Measurements from ENCODE around the gene NREP. TPM values are rescaled to one million over a fixed set of nuclear protein-coding genes. Genes with fewer than 3 reads are reported as not detected.

Gene NREP
- total RNA-seq, 5 donors from 2014 or later (not counting 1 experiment from before 2014, with no cell fraction given) = 2.1 to 9.0 (median 4.6) TPM

DNA sequence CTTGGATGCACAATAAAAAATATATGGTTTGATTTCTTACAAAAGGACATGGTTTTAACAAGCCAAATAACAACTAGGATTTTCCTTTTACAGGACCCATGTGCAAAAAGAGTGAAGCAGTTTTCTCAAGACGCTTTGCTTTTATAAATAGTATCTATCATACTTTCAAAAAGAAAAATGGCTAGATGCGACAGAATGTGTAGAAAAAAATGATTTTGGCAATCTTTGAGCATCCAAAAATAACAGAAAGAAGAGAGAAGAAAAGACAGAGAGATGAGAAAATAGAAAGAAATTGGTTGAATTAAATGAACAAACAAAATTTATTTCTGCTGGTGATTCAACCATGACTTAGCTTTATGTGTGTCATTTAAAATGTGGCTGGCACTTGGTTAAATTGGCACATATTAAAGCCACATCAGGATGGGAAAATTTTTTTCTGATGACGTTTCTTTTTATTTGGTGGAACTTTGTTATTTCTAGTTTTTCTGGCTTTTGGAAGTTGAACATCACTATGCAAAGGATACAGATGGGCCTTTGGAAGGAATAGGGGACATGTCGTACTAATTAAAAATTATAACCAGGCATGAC lies 35.6 kb upstream of the NREP start:
- whole genome bisulfite sequencing (ENCODE audit: insufficient coverage) = no CpG with 5 or more reads among the region's 4 CpGs
- H3K4me3 Mint-ChIP-seq = no peak overlapping the region
- no peak overlapping the region for H3K27ac Mint-ChIP-seq
- Histone ChIP-seq H3K27ac (ENCODE audit: low read length) (no peak overlapping the region), H3K36me3 (ENCODE audit: control insufficient read depth in 2 of 2, extremely low read depth in 1 of 2, insufficient read depth in 1 of 2, low read length in 1 of 2) (no peaks in the 10 kb centered on the region), H3K9me3 (no peaks in the 10 kb centered on the region), H3K27me3 (replicated peaks in 1 of 2; ENCODE audit: control insufficient read depth in 2 of 2, extremely low read depth in 1 of 2, insufficient read depth in 2 of 2, low read length in 1 of 2) (no peaks in the 10 kb centered on the region), H3K4me3 (ENCODE audit: control insufficient read depth in 1 of 2, extremely low read depth in 1 of 2, low read length in 1 of 2) (no peak overlapping the region), H3K4me1 (ENCODE audit: control insufficient read depth in 1 of 2, extremely low read depth in 1 of 2, insufficient read depth in 2 of 2, low read length in 2 of 2) (no peaks in the 10 kb centered on the region)
- H3K27me3 Mint-ChIP-seq = no peaks in the 10 kb centered on the region
- ATAC-seq (replicated peaks in 1 of 4) (no peak), DNase-seq (no peak)
- ChIA-PET CTCF (interaction anchor here in 1 of 2 donors (0.9 kb wide), 1 partner anchor 11 kb away, joined by 3 read pairs; no protein-coding TSS in a partner anchor), POLR2A (no interaction called here)
- no peaks in the 10 kb centered on the region for H3K4me1 Mint-ChIP-seq
- peaks cover 0 to 3% (median 0%) of the 10 kb centered on the region in 3 donors for H3K9me3 Mint-ChIP-seq
- H3K36me3 Mint-ChIP-seq = no peaks in the 10 kb centered on the region

DNA sequence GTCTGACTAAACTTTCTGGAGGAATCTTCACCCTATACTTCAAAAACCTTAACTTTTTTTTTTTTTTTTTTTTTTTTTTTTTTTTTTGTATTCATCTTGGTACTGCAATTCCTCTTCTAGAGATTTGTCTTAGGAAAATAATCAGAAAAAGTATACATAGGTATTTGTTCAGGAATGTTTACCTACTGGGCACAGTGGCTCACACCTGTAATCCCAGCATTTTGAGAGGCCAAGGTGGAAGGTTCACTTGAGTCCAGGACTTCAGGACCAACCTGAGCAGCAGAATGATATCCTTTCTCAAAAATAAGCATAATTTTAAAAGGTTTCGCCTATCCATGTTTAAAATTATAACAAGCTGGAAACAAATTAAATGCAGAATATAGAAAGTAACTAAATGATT lies 33.3 kb upstream of the NREP start:
- Mint-ChIP-seq H3K27ac (no peak overlapping the region), H3K9me3 (no peaks in the 10 kb centered on the region), H3K4me3 (no peak overlapping the region), H3K27me3 (peaks cover 0 to 6% of the 10 kb centered on the region in 2 donors), H3K4me1 (no peaks in the 10 kb centered on the region), H3K36me3 (no peaks in the 10 kb centered on the region)
- Histone ChIP-seq H3K4me3 (ENCODE audit: control insufficient read depth in 1 of 2, extremely low read depth in 1 of 2, low read length in 1 of 2) (no peak overlapping the region), H3K36me3 (ENCODE audit: control insufficient read depth in 2 of 2, extremely low read depth in 1 of 2, insufficient read depth in 1 of 2, low read length in 1 of 2) (no peaks in the 10 kb centered on the region), H3K4me1 (ENCODE audit: control insufficient read depth in 1 of 2, extremely low read depth in 1 of 2, insufficient read depth in 2 of 2, low read length in 2 of 2) (no peaks in the 10 kb centered on the region), H3K9me3 (no peaks in the 10 kb centered on the region), H3K27ac (ENCODE audit: low read length) (no peak overlapping the region), H3K27me3 (replicated peaks in 1 of 2; ENCODE audit: control insufficient read depth in 2 of 2, extremely low read depth in 1 of 2, insufficient read depth in 2 of 2, low read length in 1 of 2) (no peaks in the 10 kb centered on the region)
- WGBS (ENCODE audit: insufficient coverage) = no CpG with 5 or more reads among the region's 1 CpG
- ATAC-seq (replicated peaks in 1 of 4) (no peak), DNase-seq (no peak)
- ChIA-PET CTCF (no interaction called here), POLR2A (no interaction called here)

DNA sequence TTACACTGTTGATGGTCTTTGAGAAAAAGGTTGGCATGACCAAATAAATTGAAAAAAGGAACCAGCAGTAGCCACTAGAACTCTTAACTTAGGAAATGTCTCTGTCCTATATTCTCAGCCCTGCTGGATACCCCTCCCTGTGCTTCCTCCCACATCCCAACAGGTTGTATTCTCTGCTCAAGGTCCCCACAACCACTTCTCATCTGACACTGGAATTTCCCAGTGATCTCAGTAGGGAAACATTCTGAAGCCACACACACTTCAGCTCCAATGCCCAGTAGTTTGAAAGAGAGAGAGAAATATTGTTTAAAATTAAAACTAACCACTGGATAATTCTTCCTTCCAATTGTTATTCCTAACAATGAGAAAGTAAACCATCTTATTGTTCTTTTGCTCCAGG lies 30.0 kb upstream of the NREP start:
- no peak overlapping the region for H3K4me3 ChIP-seq (ENCODE audit: control insufficient read depth in 1 of 2, extremely low read depth in 1 of 2, low read length in 1 of 2)
- no peaks in the 10 kb centered on the region for H3K36me3 ChIP-seq (ENCODE audit: control insufficient read depth in 2 of 2, extremely low read depth in 1 of 2, insufficient read depth in 1 of 2, low read length in 1 of 2)
- CTCF ChIA-PET = no interaction called here
- H3K27ac ChIP-seq (ENCODE audit: low read length) = no peak overlapping the region
- H3K9me3 ChIP-seq = no peaks in the 10 kb centered on the region
- POLR2A ChIA-PET = no interaction called here
- H3K36me3 Mint-ChIP-seq = no peaks in the 10 kb centered on the region
- peaks cover 0 to 6% of the 10 kb centered on the region in 2 donors for H3K27me3 Mint-ChIP-seq
- H3K4me1 ChIP-seq (ENCODE audit: control insufficient read depth in 1 of 2, extremely low read depth in 1 of 2, insufficient read depth in 2 of 2, low read length in 2 of 2) = no peaks in the 10 kb centered on the region
- no peak overlapping the region for H3K27ac Mint-ChIP-seq
- DNase-seq (no peak), ATAC-seq (replicated peaks in 1 of 4) (no peak)
- H3K4me3 Mint-ChIP-seq = no peak overlapping the region
- no peaks in the 10 kb centered on the region for H3K27me3 ChIP-seq (replicated peaks in 1 of 2; ENCODE audit: control insufficient read depth in 2 of 2, extremely low read depth in 1 of 2, insufficient read depth in 2 of 2, low read length in 1 of 2)
- H3K4me1 Mint-ChIP-seq = peaks cover 0 to 3% (median 2%) of the 10 kb centered on the region in 3 donors
- no peaks in the 10 kb centered on the region for H3K9me3 Mint-ChIP-seq

DNA sequence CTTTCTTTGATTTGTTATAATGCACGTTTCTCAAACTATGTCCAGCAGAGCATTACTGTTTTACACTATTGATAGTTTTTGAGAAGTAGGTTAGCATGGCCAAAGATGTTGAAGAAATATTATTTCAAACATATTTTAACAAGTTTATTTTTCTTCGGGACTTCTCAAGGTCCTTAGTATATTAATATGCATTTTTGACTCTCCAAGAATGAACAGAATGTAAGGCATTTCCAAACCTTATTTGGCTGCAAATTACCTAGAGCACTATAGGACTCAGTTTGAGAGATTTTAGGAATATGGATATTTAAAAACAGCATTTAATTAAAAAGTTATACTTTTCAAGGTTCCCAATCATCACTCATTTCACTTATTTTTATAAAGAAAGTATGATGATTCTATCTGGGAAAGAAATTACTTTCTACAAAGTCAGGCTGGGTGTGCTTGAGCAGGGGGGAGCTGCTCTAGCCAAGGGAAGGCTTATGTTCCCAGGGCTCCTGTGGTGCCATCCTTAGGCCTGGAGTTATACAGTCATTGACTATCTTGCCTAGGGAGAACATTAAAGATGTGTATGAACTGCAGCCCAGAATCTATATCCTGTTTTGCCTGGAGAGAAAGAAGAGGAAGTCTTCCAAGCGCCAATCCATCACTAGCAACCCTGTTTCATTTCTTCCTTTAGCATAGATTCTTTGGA lies 27.6 kb upstream of the NREP start:
- no peaks in the 10 kb centered on the region for H3K9me3 Mint-ChIP-seq
- peaks cover 0 to 3% (median 2%) of the 10 kb centered on the region in 3 donors for H3K4me1 Mint-ChIP-seq
- no CpG with 5 or more reads among the region's 3 CpGs for WGBS (ENCODE audit: insufficient coverage)
- ChIA-PET POLR2A (no interaction called here), CTCF (no interaction called here)
- Histone ChIP-seq H3K4me1 (ENCODE audit: control insufficient read depth in 1 of 2, extremely low read depth in 1 of 2, insufficient read depth in 2 of 2, low read length in 2 of 2) (no peaks in the 10 kb centered on the region), H3K27me3 (replicated peaks in 1 of 2; ENCODE audit: control insufficient read depth in 2 of 2, extremely low read depth in 1 of 2, insufficient read depth in 2 of 2, low read length in 1 of 2) (no peaks in the 10 kb centered on the region), H3K36me3 (ENCODE audit: control insufficient read depth in 2 of 2, extremely low read depth in 1 of 2, insufficient read depth in 1 of 2, low read length in 1 of 2) (no peaks in the 10 kb centered on the region), H3K4me3 (ENCODE audit: control insufficient read depth in 1 of 2, extremely low read depth in 1 of 2, low read length in 1 of 2) (no peak overlapping the region), H3K9me3 (no peaks in the 10 kb centered on the region), H3K27ac (ENCODE audit: low read length) (no peak overlapping the region)
- DNase-seq (no peak), ATAC-seq (replicated peaks in 1 of 4) (no peak)
- H3K27me3 Mint-ChIP-seq = peaks cover 0 to 6% of the 10 kb centered on the region in 2 donors
- H3K27ac Mint-ChIP-seq = no peak overlapping the region
- H3K36me3 Mint-ChIP-seq = no peaks in the 10 kb centered on the region
- no peak overlapping the region for H3K4me3 Mint-ChIP-seq

DNA sequence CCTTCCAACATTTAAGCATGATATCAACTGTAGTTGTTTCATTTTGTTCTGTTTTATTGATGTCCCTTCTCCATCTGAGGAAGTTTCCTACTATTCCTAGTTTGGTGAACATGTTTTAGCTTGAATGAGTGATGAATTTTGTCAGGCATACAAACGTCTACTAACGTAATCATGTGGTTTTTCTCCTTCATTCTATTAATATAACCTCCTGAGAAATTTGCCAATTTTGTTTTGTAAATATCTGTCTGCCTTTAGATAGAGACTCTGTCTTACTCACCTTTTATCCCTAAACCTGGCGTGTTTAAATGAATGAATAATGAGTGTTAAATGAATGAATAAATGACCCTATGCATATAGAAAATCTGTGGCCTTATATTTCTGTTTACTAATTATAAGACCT lies 26.5 kb upstream of the NREP start:
- ATAC-seq (replicated peaks in 1 of 4) = no peak
- Histone ChIP-seq H3K36me3 (ENCODE audit: control insufficient read depth in 2 of 2, extremely low read depth in 1 of 2, insufficient read depth in 1 of 2, low read length in 1 of 2) (no peaks in the 10 kb centered on the region), H3K9me3 (no peaks in the 10 kb centered on the region), H3K27ac (ENCODE audit: low read length) (no peak overlapping the region), H3K4me1 (ENCODE audit: control insufficient read depth in 1 of 2, extremely low read depth in 1 of 2, insufficient read depth in 2 of 2, low read length in 2 of 2) (no peaks in the 10 kb centered on the region), H3K27me3 (replicated peaks in 1 of 2; ENCODE audit: control insufficient read depth in 2 of 2, extremely low read depth in 1 of 2, insufficient read depth in 2 of 2, low read length in 1 of 2) (no peaks in the 10 kb centered on the region), H3K4me3 (ENCODE audit: control insufficient read depth in 1 of 2, extremely low read depth in 1 of 2, low read length in 1 of 2) (no peak overlapping the region)
- peaks cover 0 to 6% of the 10 kb centered on the region in 2 donors for H3K27me3 Mint-ChIP-seq
- CTCF ChIA-PET = no interaction called here
- H3K27ac Mint-ChIP-seq = no peak overlapping the region
- no peak for DNase-seq
- POLR2A ChIA-PET = no interaction called here
- no peaks in the 10 kb centered on the region for H3K36me3 Mint-ChIP-seq
- H3K4me1 Mint-ChIP-seq = peaks cover 0 to 3% (median 2%) of the 10 kb centered on the region in 3 donors
- no peak overlapping the region for H3K4me3 Mint-ChIP-seq
- no CpG with 5 or more reads among the region's 3 CpGs for WGBS (ENCODE audit: insufficient coverage)
- no peaks in the 10 kb centered on the region for H3K9me3 Mint-ChIP-seq

DNA sequence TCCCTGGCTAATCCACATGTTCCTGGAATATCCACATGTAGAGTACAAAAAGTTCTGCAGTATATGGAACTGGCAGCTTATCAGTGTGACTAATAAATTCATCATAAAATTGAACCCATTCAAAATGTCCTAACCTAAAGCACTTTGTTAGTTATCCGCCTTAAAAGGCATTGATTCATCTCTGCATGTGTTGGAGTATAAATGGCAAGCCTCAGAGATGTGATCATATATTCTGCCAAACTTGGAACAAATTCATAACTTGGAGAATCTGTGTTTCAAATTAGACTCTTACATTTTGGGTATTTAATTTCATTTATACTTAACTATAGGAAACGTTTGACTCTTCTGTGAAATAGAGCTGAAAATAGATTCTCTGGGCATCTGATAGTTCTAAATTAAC lies 25.2 kb upstream of the NREP start:
- no peaks in the 10 kb centered on the region for H3K9me3 ChIP-seq
- H3K27me3 ChIP-seq (replicated peaks in 1 of 2; ENCODE audit: control insufficient read depth in 2 of 2, extremely low read depth in 1 of 2, insufficient read depth in 2 of 2, low read length in 1 of 2) = no peaks in the 10 kb centered on the region
- Mint-ChIP-seq H3K36me3 (no peaks in the 10 kb centered on the region), H3K27me3 (peaks cover 0 to 4% of the 10 kb centered on the region in 2 donors), H3K9me3 (no peaks in the 10 kb centered on the region), H3K27ac (no peak overlapping the region), H3K4me1 (peaks cover 0 to 3% (median 2%) of the 10 kb centered on the region in 3 donors), H3K4me3 (no peak overlapping the region)
- no peaks in the 10 kb centered on the region for H3K4me1 ChIP-seq (ENCODE audit: control insufficient read depth in 1 of 2, extremely low read depth in 1 of 2, insufficient read depth in 2 of 2, low read length in 2 of 2)
- H3K36me3 ChIP-seq (ENCODE audit: control insufficient read depth in 2 of 2, extremely low read depth in 1 of 2, insufficient read depth in 1 of 2, low read length in 1 of 2) = no peaks in the 10 kb centered on the region
- WGBS (ENCODE audit: insufficient coverage) = no CpG with 5 or more reads among the region's 2 CpGs
- CTCF ChIA-PET = interaction anchor here in 1 of 2 donors (1.1 kb wide), 1 partner anchor 10 kb away, joined by 3 read pairs; no protein-coding TSS in a partner anchor
- POLR2A ChIA-PET = no interaction called here
- H3K27ac ChIP-seq (ENCODE audit: low read length) = no peak overlapping the region
- ATAC-seq (replicated peaks in 1 of 4) (no peak), DNase-seq (no peak)
- H3K4me3 ChIP-seq (ENCODE audit: control insufficient read depth in 1 of 2, extremely low read depth in 1 of 2, low read length in 1 of 2) = no peak overlapping the region
